Keratinocyte (primary cell): ENCODE results near the gene FGFR2. TPM values are rescaled to one million over a fixed set of nuclear protein-coding genes. Genes with fewer than 3 reads are reported as not detected.

Experiments
- DNase-seq: peaks from one replicate; pipeline ENCODE4 v3.0.0-alpha.2; 2011; ENCODE audit warnings: low read depth, missing footprints, low spot score
- FAIRE-seq: peaks from 2 replicates; lab custom pipeline; 2011; peaks lifted over from hg19 to GRCh38; lab: Jason Lieb, UNC
- H2AFZ ChIP-seq: 2 replicates; pipeline ENCODE4 v1.6.0; 2012; ENCODE audit warnings: low read length, control low read depth, inconsistent platforms; ENCODE audit not compliant: control insufficient read depth
- H3K27ac ChIP-seq: 2 replicates; pipeline ENCODE4 v1.5.1; 2011; ENCODE audit warnings: low read length; ENCODE audit not compliant: control insufficient read depth, insufficient read depth
- H3K27me3 ChIP-seq: 3 replicates; pipeline ENCODE4 v1.6.0; 2011; ENCODE audit warnings: low read length; ENCODE audit not compliant: control insufficient read depth, insufficient read depth; ENCODE audit errors: extremely low read depth
- H3K36me3 ChIP-seq, 2 experiments: 2 replicates in 1 of 2; 3 replicates in 1 of 2; pipeline ENCODE4 v1.5.1; 2011; ENCODE audit warnings: low read length in 2 of 2, mild to moderate bottlenecking in 1 of 2; ENCODE audit not compliant: control insufficient read depth in 2 of 2, insufficient read depth in 2 of 2; ENCODE audit errors: extremely low read depth in 1 of 2
- H3K4me1 ChIP-seq: 3 replicates; pipeline ENCODE4 v1.5.1; 2011; ENCODE audit warnings: low read length; ENCODE audit not compliant: control insufficient read depth, insufficient read depth; ENCODE audit errors: extremely low read depth
- H3K4me2 ChIP-seq: 3 replicates; pipeline ENCODE4 v1.6.0; 2011; ENCODE audit warnings: low read depth, low read length; ENCODE audit not compliant: control insufficient read depth, insufficient read depth; ENCODE audit errors: extremely low read depth
- H3K4me3 ChIP-seq, 3 experiments: fragments of 200-600 bp in 1 of 3; sonication (generic) in 1 of 3; 2 replicates in 2 of 3; 3 replicates in 1 of 3; pipeline ENCODE4 v1.5.1; 2011 to 2016; ENCODE audit warnings: low read length in 3 of 3, mild to moderate bottlenecking in 3 of 3, control low read depth in 2 of 3, inconsistent platforms in 1 of 3, low read depth in 1 of 3, mixed read lengths in 1 of 3, mixed run types in 1 of 3, moderate library complexity in 1 of 3; ENCODE audit not compliant: control insufficient read depth in 2 of 3, insufficient read depth in 2 of 3; ENCODE audit errors: extremely low read depth in 1 of 3
- H3K79me2 ChIP-seq: 2 replicates; pipeline ENCODE4 v1.6.0; 2012; ENCODE audit warnings: low read length; ENCODE audit not compliant: control insufficient read depth, insufficient read depth
- H3K9ac ChIP-seq: 3 replicates; pipeline ENCODE4 v1.6.0; 2011; ENCODE audit warnings: low read length; ENCODE audit not compliant: control insufficient read depth, insufficient read depth; ENCODE audit errors: extremely low read depth
- H3K9me1 ChIP-seq: 3 replicates; pipeline ENCODE4 v1.6.0; 2011; ENCODE audit warnings: low read length; ENCODE audit not compliant: control insufficient read depth, insufficient read depth; ENCODE audit errors: extremely low read depth
- H3K9me3 ChIP-seq: 2 replicates; pipeline ENCODE4 v1.5.1; 2012; ENCODE audit warnings: low read depth, low read length; ENCODE audit not compliant: control insufficient read depth
- H4K20me1 ChIP-seq: 3 replicates; pipeline ENCODE4 v1.6.0; 2011; ENCODE audit warnings: low read length; ENCODE audit not compliant: control insufficient read depth, insufficient read depth; ENCODE audit errors: extremely low read depth
- EZH2 ChIP-seq: IDR thresholded peaks from one replicate; pipeline ENCODE4 v1.6.1; 2012; ENCODE audit warnings: inconsistent platforms, mild to moderate bottlenecking, low read length, moderate library complexity
- dilution Hi-C: fragments of 300-500 bp; cut with MboI; formaldehyde crosslinking; loops from one replicate; pipeline ENCODE4 v1.7.0; 2020; ENCODE audit warnings: low sequenced_read_pairs; ENCODE audit not compliant: extremely low pct_ligation_motif_present
- polyA plus RNA-seq, 5 experiments: library from polyadenylated mRNA; depleted of rRNA in 3 of 5; stranded (reverse) in 3 of 5; stranded (forward) in 1 of 5; unstranded in 1 of 5; fragments of >200 nt; gene quantifications; 1 replicate in 1 of 5; 2 replicates in 3 of 5; 3 replicates in 1 of 5; pipeline versions ENCODE4 v1.2.1 to v1.2.3, GENCODE V29; 2011 to 2012; ENCODE audit warnings: missing spikeins in 2 of 5, low read depth in 1 of 5, low replicate concordance in 1 of 5
- TF ChIP-seq, protein P1 (sequence below), 3 experiments: IDR thresholded peaks in 1 of 3; conservative IDR thresholded peaks in 1 of 3; optimal IDR thresholded peaks in 1 of 3; 2 replicates in 2 of 3; 3 replicates in 1 of 3; pipeline versions ENCODE3 to v1.5.1; 2011; ENCODE audit warnings: low read length in 3 of 3, mild to moderate bottlenecking in 3 of 3, moderate library complexity in 2 of 3, control low read depth in 1 of 3, inconsistent platforms in 1 of 3; ENCODE audit not compliant: insufficient read depth in 2 of 3; ENCODE audit errors: extremely low read depth in 1 of 3

Gene FGFR2
- polyA plus RNA-seq, 1 donor (not counting 4 experiments of a cell fraction or from before 2014, with no cell fraction given): 20.6 TPM

DNA sequence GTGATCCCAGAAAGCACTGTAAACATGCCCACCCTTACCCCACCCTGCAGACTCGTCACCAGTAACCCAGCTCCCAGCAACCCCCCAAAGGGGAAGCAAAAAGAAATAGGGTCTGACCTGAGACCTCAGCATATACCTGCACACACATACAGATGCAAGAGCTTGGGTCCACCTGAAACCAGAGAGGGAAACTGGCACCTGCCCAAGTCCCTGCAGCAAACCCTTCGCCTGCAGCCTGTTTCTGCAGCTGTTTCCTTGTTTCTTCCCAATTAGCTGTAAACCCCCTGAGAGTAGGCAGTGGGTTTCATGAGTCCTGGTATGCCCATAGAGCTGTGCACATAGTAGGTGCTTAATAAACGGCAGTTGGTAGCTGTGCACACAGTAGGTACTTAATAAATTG is 140.5 kb downstream of the FGFR2 start:
- Histone ChIP-seq H3K9ac (no peak overlapping the region), H3K79me2 (no peaks in the 10 kb centered on the region), H3K9me1 (no peaks in the 10 kb centered on the region), H3K9me3 (no peaks in the 10 kb centered on the region), H3K4me2 (no peak overlapping the region), H3K27ac (no peak overlapping the region), H4K20me1 (no peaks in the 10 kb centered on the region), H2AFZ (no peak overlapping the region), H3K36me3 (no peaks in the 10 kb centered on the region), H3K4me3 (no peak overlapping the region), H3K27me3 (no peaks in the 10 kb centered on the region), H3K4me1 (peaks cover 3% of the 10 kb centered on the region)
- dilution Hi-C loops: no loop called here
- DNase-seq: no peak
- FAIRE-seq: no peak
- no peak for TF ChIP-seq EZH2
- TF ChIP-seq, protein P1, sequence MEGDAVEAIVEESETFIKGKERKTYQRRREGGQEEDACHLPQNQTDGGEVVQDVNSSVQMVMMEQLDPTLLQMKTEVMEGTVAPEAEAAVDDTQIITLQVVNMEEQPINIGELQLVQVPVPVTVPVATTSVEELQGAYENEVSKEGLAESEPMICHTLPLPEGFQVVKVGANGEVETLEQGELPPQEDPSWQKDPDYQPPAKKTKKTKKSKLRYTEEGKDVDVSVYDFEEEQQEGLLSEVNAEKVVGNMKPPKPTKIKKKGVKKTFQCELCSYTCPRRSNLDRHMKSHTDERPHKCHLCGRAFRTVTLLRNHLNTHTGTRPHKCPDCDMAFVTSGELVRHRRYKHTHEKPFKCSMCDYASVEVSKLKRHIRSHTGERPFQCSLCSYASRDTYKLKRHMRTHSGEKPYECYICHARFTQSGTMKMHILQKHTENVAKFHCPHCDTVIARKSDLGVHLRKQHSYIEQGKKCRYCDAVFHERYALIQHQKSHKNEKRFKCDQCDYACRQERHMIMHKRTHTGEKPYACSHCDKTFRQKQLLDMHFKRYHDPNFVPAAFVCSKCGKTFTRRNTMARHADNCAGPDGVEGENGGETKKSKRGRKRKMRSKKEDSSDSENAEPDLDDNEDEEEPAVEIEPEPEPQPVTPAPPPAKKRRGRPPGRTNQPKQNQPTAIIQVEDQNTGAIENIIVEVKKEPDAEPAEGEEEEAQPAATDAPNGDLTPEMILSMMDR (optimal IDR thresholded peaks at IDR 0.05 in 1 of 3, IDR thresholded peaks at IDR 0.05 in 1 of 3, conservative IDR thresholded peaks at IDR 0.05 in 1 of 3; ENCODE audit: extremely low read depth in 1 of 3, insufficient read depth in 2 of 3, low read length in 3 of 3): no peak

DNA sequence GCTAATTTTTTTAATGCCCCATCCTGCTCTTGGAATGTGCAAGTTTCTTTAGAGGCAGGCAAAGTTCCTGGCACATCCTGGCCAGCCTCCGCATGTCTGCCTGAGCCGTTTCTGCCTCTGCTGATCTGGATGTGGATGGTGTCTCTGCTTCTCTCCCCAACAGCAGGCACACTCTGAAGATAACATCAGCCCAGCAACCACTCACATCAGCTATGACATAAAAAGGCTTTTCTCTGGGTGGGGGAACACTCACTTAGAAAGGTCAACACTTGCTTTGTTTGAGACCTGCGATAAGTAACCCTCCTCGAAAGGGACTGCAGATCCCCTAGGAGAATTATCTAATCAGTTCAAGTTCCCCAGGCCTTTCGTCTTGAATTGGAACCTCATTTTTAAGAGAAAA is 142.9 kb downstream of the FGFR2 start:
- dilution Hi-C loops: no loop called here
- no peaks in the 10 kb centered on the region for H3K79me2 ChIP-seq
- H3K27me3 ChIP-seq: no peaks in the 10 kb centered on the region
- no peaks in the 10 kb centered on the region for H3K9me3 ChIP-seq
- H3K27ac ChIP-seq: no peak overlapping the region
- no peak overlapping the region for H3K4me2 ChIP-seq
- no peak for FAIRE-seq
- no peak overlapping the region for H3K9ac ChIP-seq
- peaks cover 3% of the 10 kb centered on the region for H3K4me1 ChIP-seq
- no peak overlapping the region for H2AFZ ChIP-seq
- TF ChIP-seq, protein P1 (optimal IDR thresholded peaks at IDR 0.05 in 1 of 3, IDR thresholded peaks at IDR 0.05 in 1 of 3, conservative IDR thresholded peaks at IDR 0.05 in 1 of 3; ENCODE audit: extremely low read depth in 1 of 3, insufficient read depth in 2 of 3, low read length in 3 of 3): no peak
- no peak for TF ChIP-seq EZH2
- no peaks in the 10 kb centered on the region for H4K20me1 ChIP-seq
- no peaks in the 10 kb centered on the region for H3K36me3 ChIP-seq
- no peaks in the 10 kb centered on the region for H3K9me1 ChIP-seq
- H3K4me3 ChIP-seq: no peak overlapping the region
- no peak for DNase-seq
